BJ (cell line): ENCODE data around the gene OXNAD1. TPM values are rescaled to one million over a fixed set of nuclear protein-coding genes. Genes with fewer than 3 reads are reported as not detected.

Experiments used
- CTCF ChIA-PET: fragments of 350-600 bp; formaldehyde crosslinking; extraction: SDS; loops from one replicate; lab custom pipeline; 2021; ENCODE audit warnings: antibody characterized with exemption, inconsistent platforms; lab: Yijun Ruan, JAX
- POLR2A ChIA-PET: fragments of 300-600 bp; sonication (Branson Sonifier 250); formaldehyde crosslinking; extraction: SDS; loops from one replicate; lab custom pipeline; 2021; ENCODE audit warnings: antibody characterized with exemption; lab: Charles Lee
- DNase-seq: peaks from one replicate; pipeline ENCODE4 v3.0.0-alpha.2; 2011; ENCODE audit warnings: low read depth
- H3K27me3 ChIP-seq: 2 replicates; pipeline ENCODE4 v1.6.0; 2011; ENCODE audit warnings: low read length; ENCODE audit not compliant: control insufficient read depth, insufficient read depth
- H3K36me3 ChIP-seq: 2 replicates; pipeline ENCODE4 v1.5.1; 2011; ENCODE audit warnings: low read length; ENCODE audit not compliant: control insufficient read depth, insufficient read depth
- H3K4me3 ChIP-seq: 2 replicates; pipeline ENCODE4 v1.5.1; 2011; ENCODE audit warnings: low read depth, mild to moderate bottlenecking, control low read depth, low read length
- CTCF ChIP-seq: IDR thresholded peaks from 2 replicates; pipeline ENCODE4 v1.5.1; 2011; ENCODE audit warnings: low read depth, mild to moderate bottlenecking, control low read depth, inconsistent platforms, low read length, moderate library complexity; ENCODE audit not compliant: insufficient read depth
- polyA plus RNA-seq: library from polyadenylated mRNA; depleted of rRNA; stranded (reverse); fragments of >200 nt; gene quantifications from 2 replicates; pipeline ENCODE4 v1.2.3, GENCODE V29; 2011

OXNAD1 gene
- polyA plus RNA-seq, 1 experiment = 8.9 TPM

GRCh38 chr3:16251316-16252085 lies 13.5 kb upstream of the OXNAD1 start:
- TF ChIP-seq CTCF = no peak
- no peak overlapping the region for H3K4me3 ChIP-seq
- no peaks in the 10 kb centered on the region for H3K27me3 ChIP-seq
- no peaks in the 10 kb centered on the region for H3K36me3 ChIP-seq
- POLR2A ChIA-PET = interaction anchor here (0.7 kb wide), 1 partner anchor 709 kb away, joined by 6 read pairs; no protein-coding TSS in a partner anchor
- CTCF ChIA-PET = interaction anchor here (0.9 to 2.3 kb wide), 4 partner anchors 7 to 435 kb away, joined by 3 to 10 read pairs (median 6); no protein-coding TSS in a partner anchor
- DNase-seq = no peak

GRCh38 chr3:16252243-16252978 lies 12.6 kb upstream of the OXNAD1 start:
- Histone ChIP-seq H3K4me3 (no peak overlapping the region), H3K27me3 (no peaks in the 10 kb centered on the region), H3K36me3 (no peaks in the 10 kb centered on the region)
- CTCF ChIA-PET = interaction anchor here (0.9 to 2.7 kb wide), 5 partner anchors 8 to 436 kb away, joined by 3 to 11 read pairs (median 8); no protein-coding TSS in a partner anchor
- POLR2A ChIA-PET = interaction anchor here (0.7 kb wide), 1 partner anchor 710 kb away, joined by 6 read pairs; no protein-coding TSS in a partner anchor
- no peak for DNase-seq
- TF ChIP-seq CTCF = no peak

GRCh38 chr3:16252988-16253387 lies 12.0 kb upstream of the OXNAD1 start:
- POLR2A ChIA-PET = no interaction called here
- no peak overlapping the region for H3K4me3 ChIP-seq
- CTCF ChIA-PET = interaction anchor here (1.2 to 2.7 kb wide), 2 partner anchors 9 to 205 kb away, joined by 3 to 11 read pairs; no protein-coding TSS in a partner anchor
- H3K27me3 ChIP-seq = no peaks in the 10 kb centered on the region
- no peak for TF ChIP-seq CTCF
- no peaks in the 10 kb centered on the region for H3K36me3 ChIP-seq
- DNase-seq = no peak

- Histone ChIP-seq H3K27me3 (no peaks in the 10 kb centered on the region), H3K4me3 (no peak overlapping the region), H3K36me3 (no peaks in the 10 kb centered on the region)
- ChIA-PET POLR2A (no interaction called here), CTCF (interaction anchor here (2.7 kb wide), 1 partner anchor 205 kb away, joined by 11 read pairs; no protein-coding TSS in a partner anchor)
- no peak for TF ChIP-seq CTCF
- no peak for DNase-seq
These were observed 11.4 kb upstream of the OXNAD1 start for GRCh38 chr3:16253601-16254000.

- POLR2A ChIA-PET = no interaction called here
These were observed 10.1 kb upstream of the OXNAD1 start for GRCh38 chr3:16254916-16255315.

More at GRCh38 chr3:16254916-16255315, 10.1 kb upstream of the OXNAD1 start:
- CTCF ChIA-PET = interaction anchor here (2.7 kb wide), 1 partner anchor 207 kb away, joined by 11 read pairs; no protein-coding TSS in a partner anchor
- DNase-seq = no peak
- Histone ChIP-seq H3K27me3 (no peaks in the 10 kb centered on the region), H3K4me3 (no peak overlapping the region), H3K36me3 (peaks cover 1% of the 10 kb centered on the region; the same call in 1 of the 2 replicates)
- TF ChIP-seq CTCF = no peak
